Stimulated activated naive CD8-positive, alpha-beta T cell treated with anti-CD3 and anti-CD28 coated beads, Interleukin-15, amount 100 ng/mL, for 72 hours (primary cell): ENCODE data around the gene CCNQ.
A peak's percentile ranks its signal among the peaks of the same experiment; 100 is the strongest.

Source experiments
- ATAC-seq: fragments of 150-1000 bp; cut with Tn5 transposase; 2 replicates; pipeline ENCODE4 v1.10.0; 2021; ENCODE audit warnings: mild to moderate bottlenecking, moderate library complexity
- DNase-seq, 2 donors: peaks; one replicate each; pipeline ENCODE4 v3.0.0; 2021 to 2022
- H3K27ac Mint-ChIP-seq, 2 donors: one replicate each; pipeline ENCODE4 v1.8.0; 2022; ENCODE audit warnings: mild to moderate bottlenecking in 2 of 2, mixed read lengths in 2 of 2, moderate library complexity in 2 of 2
- H3K27me3 Mint-ChIP-seq: one replicate; pipeline ENCODE4 v1.8.0; 2022; ENCODE audit warnings: mixed read lengths
- H3K4me1 Mint-ChIP-seq: one replicate; pipeline ENCODE4 v1.8.0; 2022; ENCODE audit warnings: mild to moderate bottlenecking, mixed read lengths
- H3K4me3 Mint-ChIP-seq, 2 donors: one replicate each; pipeline ENCODE4 v1.8.0; 2022; ENCODE audit warnings: mild to moderate bottlenecking in 2 of 2, mixed read lengths in 2 of 2, moderate library complexity in 1 of 2
- H3K9me3 Mint-ChIP-seq, 2 donors: one replicate each; pipeline ENCODE4 v1.8.0; 2022; ENCODE audit warnings: mixed read lengths in 2 of 2

Gene CCNQ

GRCh38 chrX:153580700-153581386 is 18.1 kb downstream of the CCNQ start:
- H3K27ac Mint-ChIP-seq: no peak overlapping the region
- peaks cover 20% of the 10 kb centered on the region for H3K4me1 Mint-ChIP-seq
- no peaks in the 10 kb centered on the region for H3K9me3 Mint-ChIP-seq
- ATAC-seq: no peak
- no peak for DNase-seq
- no peak overlapping the region for H3K4me3 Mint-ChIP-seq
- H3K27me3 Mint-ChIP-seq: no peaks in the 10 kb centered on the region

- Mint-ChIP-seq H3K4me3 (no peak overlapping the region), H3K27me3 (no peaks in the 10 kb centered on the region), H3K9me3 (no peaks in the 10 kb centered on the region), H3K4me1 (peaks cover 18% of the 10 kb centered on the region), H3K27ac (no peak overlapping the region)
- DNase-seq (no peak), ATAC-seq (no peak)
These were observed 20.1 kb downstream of the CCNQ start for GRCh38 chrX:153578889-153579288.

GRCh38 chrX:153578200-153578835 is 20.6 kb downstream of the CCNQ start:
- no peak overlapping the region for H3K27ac Mint-ChIP-seq
- DNase-seq: no peak
- H3K4me3 Mint-ChIP-seq: no peak overlapping the region
- no peaks in the 10 kb centered on the region for H3K27me3 Mint-ChIP-seq
- no peak for ATAC-seq
- peaks cover 12% of the 10 kb centered on the region for H3K4me1 Mint-ChIP-seq
- no peaks in the 10 kb centered on the region for H3K9me3 Mint-ChIP-seq

GRCh38 chrX:153576961-153577360 is 22.0 kb downstream of the CCNQ start:
- no peak for ATAC-seq
- H3K4me1 Mint-ChIP-seq: no peaks in the 10 kb centered on the region
- no peaks in the 10 kb centered on the region for H3K27me3 Mint-ChIP-seq
- H3K4me3 Mint-ChIP-seq: no peak overlapping the region
- no peak overlapping the region for H3K27ac Mint-ChIP-seq
- no peak for DNase-seq
- no peaks in the 10 kb centered on the region for H3K9me3 Mint-ChIP-seq

GRCh38 chrX:153576239-153576870 is 22.6 kb downstream of the CCNQ start:
- peaks cover 4% of the 10 kb centered on the region for H3K4me1 Mint-ChIP-seq
- H3K4me3 Mint-ChIP-seq: no peak overlapping the region
- DNase-seq (no peak), ATAC-seq (no peak)
- peak overlapping the region in 1 of 2 donors; percentile 57 for H3K27ac Mint-ChIP-seq
- no peaks in the 10 kb centered on the region for H3K9me3 Mint-ChIP-seq
- H3K27me3 Mint-ChIP-seq: no peaks in the 10 kb centered on the region

- Mint-ChIP-seq H3K9me3 (no peaks in the 10 kb centered on the region), H3K27ac (no peak overlapping the region), H3K4me3 (no peak overlapping the region), H3K27me3 (no peaks in the 10 kb centered on the region), H3K4me1 (peaks cover 13% of the 10 kb centered on the region)
- ATAC-seq: no peak
- no peak for DNase-seq
These were observed 25.0 kb downstream of the CCNQ start for GRCh38 chrX:153573984-153574383.

- Mint-ChIP-seq H3K9me3 (no peaks in the 10 kb centered on the region), H3K27ac (peak overlapping the region in 1 of 2 donors; percentile 69), H3K27me3 (no peaks in the 10 kb centered on the region), H3K4me1 (peaks cover 13% of the 10 kb centered on the region), H3K4me3 (no peak overlapping the region)
- ATAC-seq: no peak
- no peak for DNase-seq
These were observed 26.3 kb downstream of the CCNQ start for GRCh38 chrX:153572601-153573000.

- Mint-ChIP-seq H3K4me3 (peak overlapping the region in 1 of 2 donors; percentile 33), H3K27ac (peak overlapping the region in 1 of 2 donors; percentile 89), H3K27me3 (no peaks in the 10 kb centered on the region), H3K4me1 (peaks cover 13% of the 10 kb centered on the region), H3K9me3 (no peaks in the 10 kb centered on the region)
- DNase-seq: no peak
- no peak for ATAC-seq
These were observed 27.4 kb downstream of the CCNQ start for GRCh38 chrX:153571534-153571908.

GRCh38 chrX:153569475-153569874 is 29.5 kb downstream of the CCNQ start:
- no peak overlapping the region for H3K4me3 Mint-ChIP-seq
- no peaks in the 10 kb centered on the region for H3K27me3 Mint-ChIP-seq
- H3K4me1 Mint-ChIP-seq: peaks cover 13% of the 10 kb centered on the region
- peak overlapping the region in 1 of 2 donors; percentile 27 for H3K27ac Mint-ChIP-seq
- ATAC-seq: no peak
- no peak for DNase-seq
- no peaks in the 10 kb centered on the region for H3K9me3 Mint-ChIP-seq

- DNase-seq (no peak), ATAC-seq (no peak)
- H3K9me3 Mint-ChIP-seq: no peaks in the 10 kb centered on the region
- no peak overlapping the region for H3K4me3 Mint-ChIP-seq
- H3K4me1 Mint-ChIP-seq: peaks cover 13% of the 10 kb centered on the region
- H3K27me3 Mint-ChIP-seq: no peaks in the 10 kb centered on the region
- no peak overlapping the region for H3K27ac Mint-ChIP-seq
These were observed 30.4 kb downstream of the CCNQ start for GRCh38 chrX:153568451-153569011.

GRCh38 chrX:153565996-153566580 is 32.9 kb downstream of the CCNQ start:
- no peaks in the 10 kb centered on the region for H3K9me3 Mint-ChIP-seq
- DNase-seq: no peak

GRCh38 chrX:153564047-153564606 is 34.8 kb downstream of the CCNQ start:
- H3K9me3 Mint-ChIP-seq: no peaks in the 10 kb centered on the region
- no peak for ATAC-seq
- no peaks in the 10 kb centered on the region for H3K27me3 Mint-ChIP-seq
- no peak for DNase-seq
- H3K27ac Mint-ChIP-seq: no peak overlapping the region
- H3K4me3 Mint-ChIP-seq: no peak overlapping the region
- peaks cover 10% of the 10 kb centered on the region for H3K4me1 Mint-ChIP-seq

More at GRCh38 chrX:153565996-153566580, 32.9 kb downstream of the CCNQ start:
- Mint-ChIP-seq H3K4me3 (no peak overlapping the region), H3K4me1 (peaks cover 6% of the 10 kb centered on the region), H3K27ac (no peak overlapping the region), H3K27me3 (no peaks in the 10 kb centered on the region)
- ATAC-seq: no peak

- Mint-ChIP-seq H3K9me3 (no peaks in the 10 kb centered on the region), H3K27me3 (no peaks in the 10 kb centered on the region), H3K27ac (no peak overlapping the region), H3K4me3 (no peak overlapping the region), H3K4me1 (peaks cover 12% of the 10 kb centered on the region)
- ATAC-seq: no peak
- no peak for DNase-seq
These were observed 36.4 kb downstream of the CCNQ start for GRCh38 chrX:153562546-153562945.

GRCh38 chrX:153561337-153561736 is 37.6 kb downstream of the CCNQ start:
- peaks cover 12% of the 10 kb centered on the region for H3K4me1 Mint-ChIP-seq
- no peak for ATAC-seq
- no peaks in the 10 kb centered on the region for H3K27me3 Mint-ChIP-seq
- DNase-seq: no peak
- H3K4me3 Mint-ChIP-seq: no peak overlapping the region
- no peaks in the 10 kb centered on the region for H3K9me3 Mint-ChIP-seq
- H3K27ac Mint-ChIP-seq: peak overlapping the region in 1 of 2 donors; percentile 69

GRCh38 chrX:153560466-153560865 is 38.5 kb downstream of the CCNQ start:
- Mint-ChIP-seq H3K4me3 (no peak overlapping the region), H3K4me1 (peaks cover 12% of the 10 kb centered on the region), H3K27me3 (no peaks in the 10 kb centered on the region), H3K27ac (no peak overlapping the region), H3K9me3 (no peaks in the 10 kb centered on the region)
- ATAC-seq (no peak), DNase-seq (no peak)
